Naive B cell (primary cell): ENCODE data around the gene RTL3. TPM values are rescaled to one million over a fixed set of nuclear protein-coding genes. Genes with fewer than 3 reads are reported as not detected.

Experiments
- polyA plus RNA-seq, 6 donors: library from polyadenylated mRNA; unstranded; fragments of 300-500 nt; fragmentation: Illumina TruSeq; gene quantifications; one replicate each; pipeline ENCODE4 v1.2.3, GENCODE V29; 2021; ENCODE audit warnings: low read depth in 6 of 6

The RTL3 gene
- polyA plus RNA-seq, 6 donors from 2014 or later, result not detected

Other genes with a start within 250 kb of the RTL3 start
- gene LPAR4, start 88.4 kb upstream of the RTL3 start, polyA plus RNA-seq, result not detected